Peyer's patch (tissue), 4 donors: Measurements from ENCODE around the gene COL2A1.

Experiments used
- CTCF ChIP-seq, 6 experiments: fragments of 450-650 bp in 4 of 6; fragments of 200-600 bp in 2 of 6; sonication (generic) in 1 of 6; IDR thresholded peaks; one replicate each; pipeline ENCODE4 v1.5.1; 2017 to 2019; ENCODE audit warnings: antibody characterized with exemption in 6 of 6, mild to moderate bottlenecking in 3 of 6, moderate library complexity in 1 of 6
- POLR2A ChIP-seq, 2 donors: fragments of 450-650 bp; IDR thresholded peaks; one replicate each; pipeline ENCODE4 v1.5.1; 2017; ENCODE audit warnings: antibody characterized with exemption in 2 of 2, mild to moderate bottlenecking in 2 of 2, moderate library complexity in 2 of 2

GRCh38 chr12:48008950-48009349 is 4.7 kb upstream of the COL2A1 start:
- TF ChIP-seq CTCF (IDR thresholded peaks at IDR 0.05) (no peak), POLR2A (IDR thresholded peaks at IDR 0.05) (no peak)
